Inflammatory macrophage treated with lipopolysaccharide for 1 hour (primary cell): Measurements from ENCODE around the gene BABAM2.
"Not testable (repeated sequence)": the region's sequence is repeated elsewhere in the genome, so short reads cannot be mapped to it uniquely, and the experiment has no call there.

Experiments used
- DNase-seq, 2 donors: peaks; one replicate each; pipeline ENCODE4 v3.0.0-alpha.2; 2020 to 2022

BABAM2 gene

DNA sequence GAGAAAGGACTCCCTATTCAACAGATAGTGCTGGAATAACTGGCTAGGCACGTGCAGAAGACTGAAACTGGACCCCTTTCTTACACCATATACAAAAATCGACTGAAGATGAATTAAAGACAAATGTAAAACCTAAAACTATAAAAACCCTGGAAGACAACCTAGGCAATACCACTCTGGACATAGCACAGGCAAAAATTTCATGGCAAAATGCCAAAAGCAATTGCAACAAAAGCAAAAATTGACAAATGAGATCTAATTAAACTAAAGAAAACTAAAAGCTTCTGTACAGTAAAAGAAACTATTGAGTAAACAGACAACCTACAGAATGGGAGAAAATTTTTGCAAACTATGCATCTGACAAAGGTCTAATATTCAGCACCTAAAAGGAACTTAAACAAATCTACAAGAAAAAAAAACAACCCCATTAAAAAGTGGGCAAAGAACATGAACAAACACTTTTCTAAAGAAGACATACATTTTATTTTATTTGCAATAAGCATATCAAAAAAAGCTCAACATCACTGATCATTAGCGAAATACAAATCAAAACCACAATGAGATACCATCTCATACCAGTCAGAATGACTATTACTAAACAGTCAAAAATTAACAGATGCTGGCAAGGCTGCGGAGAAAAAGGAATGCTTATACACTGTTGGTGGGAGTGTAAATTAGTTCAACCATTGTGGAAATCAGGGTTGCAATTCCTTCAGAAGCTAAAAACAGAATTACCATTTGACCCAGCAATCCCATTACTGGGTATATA is 8.5 kb upstream of the BABAM2 start:
- not testable (repeated sequence) for DNase-seq

DNA sequence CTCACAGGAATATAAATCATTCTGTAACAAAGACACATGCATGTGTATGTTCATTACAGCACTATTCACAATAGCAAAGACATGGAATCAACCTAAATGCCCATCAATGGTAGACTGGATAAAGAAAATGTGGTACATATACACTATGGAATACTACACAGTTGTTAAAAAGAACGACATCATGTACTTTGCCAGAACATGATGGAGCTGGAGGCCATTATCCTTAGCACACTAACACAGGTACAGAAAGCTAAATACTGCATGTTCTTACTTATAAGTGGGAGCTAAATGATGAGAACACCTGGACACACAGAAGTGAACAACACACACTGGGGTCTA is 8.0 kb upstream of the BABAM2 start:
- DNase-seq, result not testable (repeated sequence)

DNA sequence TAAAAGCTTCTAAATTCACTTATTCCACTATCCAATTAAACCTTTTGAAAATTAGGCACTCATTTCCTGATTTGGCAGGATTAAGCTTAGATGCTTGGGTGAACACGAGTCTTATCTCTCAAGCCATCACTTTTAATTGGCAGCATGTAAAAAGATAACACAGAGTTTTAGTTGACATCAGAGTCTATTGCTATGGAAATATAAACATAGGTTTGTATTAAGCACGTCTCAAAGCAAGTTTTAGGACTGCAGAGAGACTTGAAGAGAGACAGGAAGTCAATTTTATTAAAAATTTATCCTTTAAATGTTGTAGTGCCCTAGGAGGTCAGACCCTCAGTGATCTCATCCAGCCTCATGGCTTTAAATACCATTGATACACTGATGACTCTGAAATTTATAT is 5.9 kb upstream of the BABAM2 start:
- DNase-seq, result no peak

DNA sequence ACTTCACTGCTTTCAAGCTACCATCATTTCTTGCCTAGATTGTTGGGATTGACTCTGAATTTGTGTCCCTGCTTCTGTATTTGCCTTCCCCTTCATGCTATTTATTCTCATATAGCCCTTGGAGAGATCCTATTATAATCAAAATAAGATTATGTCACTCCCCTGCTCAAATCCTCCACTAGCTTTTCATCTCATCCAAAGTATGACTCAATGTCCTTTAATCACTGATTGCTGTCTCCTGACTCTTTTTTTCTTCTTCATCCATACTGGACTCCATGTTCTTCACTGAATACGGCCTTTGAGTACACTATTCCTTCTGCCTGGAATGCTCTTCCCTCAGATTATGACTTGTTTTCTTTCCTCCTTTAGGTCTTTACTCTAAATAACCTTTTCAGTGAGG is 5.3 kb upstream of the BABAM2 start:
- DNase-seq, result no peak

DNA sequence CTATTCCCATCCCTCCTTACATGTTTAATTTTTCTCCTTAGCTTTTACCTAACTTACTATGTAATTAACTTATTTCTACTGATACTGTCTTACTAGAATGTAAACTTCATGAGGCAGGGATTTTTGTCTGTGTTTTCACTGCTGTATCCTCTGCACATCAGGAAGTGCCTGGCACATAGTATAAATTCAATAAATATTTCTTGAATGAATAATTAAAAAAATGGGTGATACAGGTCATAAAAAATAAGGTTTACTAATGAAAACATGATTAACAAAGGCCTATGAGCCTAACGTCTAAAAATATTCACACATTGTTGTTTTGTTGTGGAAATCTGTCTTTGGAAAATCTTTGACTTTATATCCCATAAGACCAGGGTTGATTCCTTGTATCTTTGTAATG is 4.9 kb upstream of the BABAM2 start:
- DNase-seq, result no peak

DNA sequence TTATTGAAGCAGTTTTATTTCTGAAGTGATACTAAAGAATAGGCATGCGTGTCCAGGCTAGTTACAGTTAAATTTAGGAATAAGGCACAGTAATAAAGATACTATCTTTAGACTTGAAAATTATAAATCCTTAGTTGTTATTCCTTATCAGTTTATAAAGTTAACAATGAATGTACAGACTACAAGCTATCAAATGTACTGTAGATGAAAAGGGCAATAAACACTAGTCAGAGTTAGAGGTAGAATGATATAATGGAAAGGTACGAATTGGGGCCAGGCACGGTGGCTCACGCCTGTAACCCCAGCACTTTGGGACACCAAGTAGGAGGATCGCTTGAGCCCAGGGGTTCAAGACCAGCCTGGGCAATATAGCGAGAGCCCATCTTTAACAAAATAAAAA is 4.2 kb upstream of the BABAM2 start:
- DNase-seq, result no peak

DNA sequence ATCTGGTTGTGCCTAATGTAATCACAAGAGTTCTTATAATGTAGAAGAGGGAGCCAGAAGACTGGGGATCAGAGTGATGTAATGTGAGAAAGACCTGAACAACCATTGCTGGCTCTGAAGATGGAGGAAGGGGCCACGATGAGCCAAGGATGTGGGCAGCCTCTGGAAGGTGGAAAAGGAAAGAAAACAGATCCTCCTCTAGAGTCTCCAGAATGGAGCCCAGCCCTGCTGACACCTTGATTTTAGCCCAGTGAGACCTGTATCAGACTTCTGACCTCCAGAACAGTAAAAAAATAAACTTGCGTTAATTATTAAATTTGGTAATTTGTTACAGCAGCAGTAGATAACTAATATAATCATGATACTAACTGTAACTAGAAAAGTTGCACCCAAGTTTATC is 3.4 kb upstream of the BABAM2 start:
- DNase-seq, result no peak

DNA sequence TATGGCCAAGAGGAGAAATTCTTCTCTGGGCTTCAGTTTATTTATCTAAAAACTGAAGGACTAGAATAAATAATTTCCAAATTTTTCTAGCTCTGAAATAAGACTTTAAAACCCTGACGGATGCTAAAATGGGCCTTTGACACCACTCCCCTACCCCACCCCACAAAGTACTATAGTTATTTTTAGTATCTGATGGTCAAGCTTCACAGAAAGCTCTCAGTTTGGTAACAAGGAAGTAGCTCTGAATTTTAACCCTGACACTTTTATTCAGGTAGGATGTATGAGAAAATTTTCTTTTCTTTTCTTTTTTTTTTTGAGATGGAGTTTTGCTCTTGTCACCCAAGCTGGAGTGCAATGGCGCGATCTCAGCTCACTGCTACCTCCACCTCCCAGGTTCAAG is 2.7 kb upstream of the BABAM2 start:
- DNase-seq, result no peak

DNA sequence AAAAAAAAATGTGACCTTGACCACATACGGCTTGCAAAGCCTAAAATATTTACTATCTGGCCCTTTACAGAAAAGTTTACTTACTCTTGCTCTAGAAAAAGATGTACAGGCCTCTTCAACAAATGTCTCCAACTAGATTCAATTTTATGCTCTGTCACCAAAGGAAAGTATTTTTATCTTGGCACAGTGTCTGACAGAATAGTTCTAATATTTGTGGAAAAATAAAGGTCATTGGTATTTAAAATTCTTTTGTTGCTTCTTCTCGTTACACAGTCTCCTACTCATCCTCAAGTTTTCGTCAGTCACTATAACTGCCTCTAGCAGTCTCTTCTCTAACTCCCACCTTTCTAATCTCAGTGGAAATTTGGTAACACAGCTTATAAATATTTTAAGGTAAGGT is 1.7 kb upstream of the BABAM2 start:
- DNase-seq, result no peak

DNA sequence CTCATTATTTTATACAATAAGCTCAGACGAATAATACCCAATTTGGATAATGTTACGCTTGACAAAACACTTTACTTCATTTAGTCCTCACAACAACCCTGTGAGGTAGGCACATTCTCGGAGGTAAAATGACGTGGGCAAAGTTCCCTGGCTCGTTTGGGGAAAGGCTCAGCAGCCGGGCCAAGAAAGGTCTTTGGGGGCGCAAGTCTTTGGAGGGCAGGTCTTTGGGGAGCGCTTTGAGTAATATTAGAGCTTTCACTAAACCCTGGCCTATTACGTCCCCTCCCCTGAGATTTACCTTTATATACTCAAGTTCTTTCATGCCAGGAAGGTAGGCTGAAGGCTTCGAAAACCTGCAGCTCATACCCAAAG is 769 bp upstream of the BABAM2 start:
- DNase-seq, result no peak

DNA sequence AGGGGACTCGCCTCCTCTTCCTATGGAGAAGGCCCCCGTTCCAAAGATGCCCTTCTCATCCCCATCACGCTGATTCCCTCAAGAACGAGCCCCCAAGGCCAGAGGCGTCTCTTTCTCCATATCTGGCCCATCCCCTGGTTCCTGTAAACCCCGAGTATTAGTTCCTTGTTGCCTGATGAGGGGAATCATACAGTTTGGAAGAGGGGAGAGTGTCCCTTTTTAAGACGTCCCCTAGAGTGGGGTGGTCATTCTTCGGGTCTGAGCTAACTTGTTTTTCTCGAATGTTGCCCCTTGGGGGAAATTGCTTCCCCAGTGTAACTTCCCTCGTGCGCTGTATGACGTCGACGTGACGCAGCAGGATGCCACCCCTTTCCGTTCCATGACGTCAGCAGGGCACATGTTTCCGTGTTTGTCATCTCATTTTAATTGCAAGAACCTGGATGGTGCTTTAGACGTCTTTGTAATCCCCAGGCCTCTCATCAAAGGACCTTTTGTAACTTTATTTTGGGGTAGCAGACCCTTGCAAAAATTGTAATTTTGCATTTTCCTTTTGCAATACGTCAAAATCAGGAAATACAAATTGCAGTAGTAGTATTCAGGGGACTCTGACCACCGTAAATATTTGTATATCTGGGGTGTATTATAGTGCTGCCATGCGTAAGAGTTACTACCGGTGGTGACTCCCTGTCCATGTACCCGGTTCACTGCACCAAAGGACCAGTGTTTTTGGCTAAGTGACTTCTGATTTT is 569 bp downstream of the BABAM2 start:
- DNase-seq, result peak; percentile 75 to 94

DNA sequence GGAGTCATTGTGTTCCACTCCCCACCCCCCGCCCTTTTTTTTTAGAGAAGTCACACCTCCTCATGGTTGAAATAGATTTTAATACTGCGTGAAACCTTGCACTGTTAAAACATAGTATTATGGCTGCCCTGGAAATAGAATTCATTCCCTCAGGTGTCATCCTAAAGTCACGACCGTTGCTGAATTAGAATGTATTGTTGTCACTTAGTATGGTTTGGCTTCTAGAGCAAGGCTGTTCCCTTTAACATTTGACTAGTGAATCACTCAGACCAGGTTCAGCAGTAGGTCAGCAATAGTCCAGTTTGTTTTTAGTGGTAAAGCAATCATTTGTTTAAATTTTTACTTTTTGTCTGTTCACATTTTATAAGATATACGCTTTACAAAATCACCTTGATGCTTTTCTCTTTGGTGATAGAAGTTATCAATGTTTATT is 1.2 kb downstream of the BABAM2 start:
- no peak for DNase-seq

DNA sequence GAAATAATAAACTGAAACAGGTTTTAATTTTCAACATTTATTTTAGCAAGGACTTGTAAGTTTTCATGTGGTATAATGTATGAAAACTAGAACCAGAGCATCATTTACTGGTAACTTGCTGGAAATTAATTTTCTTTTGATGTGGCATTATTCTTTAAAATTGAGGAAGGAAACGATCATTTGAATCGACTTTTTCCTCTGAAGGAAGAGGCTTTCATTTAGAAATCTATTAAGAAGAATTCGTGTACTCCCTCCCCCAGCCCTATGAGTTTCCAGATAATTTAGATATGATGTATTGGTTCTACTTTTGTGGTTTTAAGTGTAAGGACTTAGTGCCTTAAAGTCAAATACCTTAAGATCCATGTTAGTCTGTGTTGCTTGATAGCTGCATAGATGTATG is 2.5 kb downstream of the BABAM2 start:
- peak in 1 of 2 donors; percentile 31 for DNase-seq

DNA sequence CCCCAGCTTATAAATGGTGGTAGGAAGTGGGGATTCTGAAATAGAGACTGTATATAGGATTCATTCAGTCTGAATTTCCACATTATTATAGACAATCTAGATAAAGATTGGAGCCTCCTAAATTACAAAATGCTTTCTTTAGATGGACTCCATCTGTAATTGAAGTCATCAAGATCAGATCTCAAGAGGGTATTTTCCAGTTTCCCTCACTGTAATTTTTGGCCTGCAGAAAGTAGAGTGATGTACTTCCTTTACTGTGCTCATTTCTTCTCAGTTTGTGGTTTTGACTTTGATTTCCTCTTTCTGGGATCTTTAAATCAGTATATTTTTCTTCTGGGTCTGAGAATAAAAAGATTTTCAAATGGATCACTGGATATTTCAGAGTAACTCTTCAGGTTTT is 7.2 kb downstream of the BABAM2 start:
- peak; percentile 87 to 93 for DNase-seq

DNA sequence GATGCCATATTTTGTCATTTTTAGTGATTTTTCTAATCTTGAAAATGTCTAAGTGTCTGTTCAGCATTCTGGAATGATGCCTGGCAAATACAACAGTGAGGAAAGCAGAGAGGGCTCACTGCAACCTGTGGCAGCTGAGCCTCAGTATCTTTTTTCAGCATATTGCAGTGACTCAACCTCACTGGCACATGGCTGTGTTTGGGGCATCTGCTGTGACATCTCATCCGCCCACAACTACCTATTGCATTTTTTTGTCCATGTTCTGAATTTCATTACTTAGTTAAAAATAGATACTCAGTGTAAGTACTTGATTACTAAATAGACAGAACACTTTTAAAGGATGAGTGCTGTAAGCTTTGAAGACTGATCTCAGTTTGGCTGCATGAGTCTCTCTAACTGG is 10.7 kb downstream of the BABAM2 start:
- peak; percentile 81 to 91 for DNase-seq

DNA sequence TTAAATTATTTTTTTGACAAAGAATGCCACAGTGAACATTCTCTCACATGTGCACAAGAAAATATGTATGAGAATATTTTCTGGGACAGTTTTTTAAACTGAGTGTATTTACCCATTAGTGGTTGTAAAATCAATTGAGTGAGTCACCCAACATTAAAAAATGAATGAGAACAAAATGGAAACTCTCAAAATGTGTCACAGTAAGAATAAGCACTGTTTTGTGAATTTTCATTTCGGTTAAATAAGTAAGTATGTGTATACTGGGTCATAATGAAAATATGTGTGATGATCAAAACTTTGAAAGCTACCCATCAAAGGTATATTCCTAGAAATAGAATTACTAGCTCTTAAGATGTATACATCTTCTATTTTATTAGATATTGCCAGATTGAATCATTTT is 11.6 kb downstream of the BABAM2 start:
- no peak for DNase-seq

DNA sequence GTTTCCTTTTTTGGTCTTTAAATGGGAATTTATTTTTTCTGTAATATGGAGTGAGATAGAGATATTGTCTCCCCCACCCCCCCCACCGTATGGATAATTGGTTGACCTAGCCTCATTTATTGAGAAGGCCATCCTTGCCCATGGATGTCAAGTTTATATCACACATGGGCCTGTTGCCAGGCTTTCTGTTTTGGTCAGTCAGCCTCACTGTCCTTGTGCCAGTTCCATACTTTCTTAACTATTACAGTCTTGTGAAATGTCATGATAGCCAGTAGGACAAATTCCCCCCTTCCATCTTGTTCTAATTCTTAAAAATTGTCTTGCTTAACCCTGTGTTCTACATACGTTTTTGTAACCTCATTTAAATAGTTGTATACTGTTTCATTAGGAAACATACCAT is 12.5 kb downstream of the BABAM2 start:
- peak in 1 of 2 donors; percentile 16 for DNase-seq

DNA sequence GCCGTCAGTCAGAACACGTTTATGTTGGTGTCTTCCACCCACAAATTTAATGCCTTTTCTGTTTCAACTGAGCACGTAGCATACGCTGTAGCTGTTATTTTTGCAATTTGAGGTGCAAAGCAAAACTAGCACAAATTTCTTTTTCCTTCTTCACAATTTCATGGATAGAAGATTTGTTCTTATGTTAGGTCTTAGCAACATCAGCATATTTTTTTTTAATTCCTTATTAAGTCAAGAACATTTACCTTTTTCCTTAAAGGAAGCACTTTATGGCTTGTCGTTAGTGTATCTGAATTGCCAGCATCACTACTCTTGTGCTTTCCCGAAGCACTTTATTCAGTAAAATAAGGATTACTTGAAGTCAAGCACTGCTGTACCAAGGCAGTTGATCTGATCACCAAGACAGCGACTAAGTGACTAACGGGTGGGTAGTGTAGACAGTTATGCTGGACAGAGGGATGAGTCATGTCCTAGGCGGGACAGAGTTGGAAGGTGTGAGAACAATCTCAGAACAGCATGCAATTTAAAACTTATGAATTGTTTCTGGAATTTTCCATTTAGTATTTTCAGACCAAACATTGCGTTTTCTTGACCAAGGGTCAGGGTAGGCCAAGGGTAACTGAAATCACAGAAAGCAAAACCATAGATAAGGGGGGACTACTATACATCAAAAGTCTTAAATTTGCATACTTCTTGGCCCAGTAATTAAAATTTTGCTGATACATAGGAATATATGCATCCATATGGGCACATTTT is 13.3 kb downstream of the BABAM2 start:
- peak in 1 of 2 donors; percentile 16 for DNase-seq

DNA sequence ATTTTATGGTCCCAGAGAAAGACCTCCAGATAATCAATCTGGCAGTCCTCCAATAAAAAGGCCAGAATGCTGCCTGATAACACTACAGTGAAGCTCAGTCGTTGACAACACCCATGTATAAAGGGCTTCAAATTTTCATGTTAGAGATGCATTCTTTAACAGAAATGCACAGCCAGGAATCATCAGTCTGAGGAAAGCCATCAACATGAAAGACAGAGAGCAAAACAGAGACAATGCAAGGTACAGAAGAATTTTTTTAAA is 13.8 kb downstream of the BABAM2 start:
- DNase-seq, result no peak

DNA sequence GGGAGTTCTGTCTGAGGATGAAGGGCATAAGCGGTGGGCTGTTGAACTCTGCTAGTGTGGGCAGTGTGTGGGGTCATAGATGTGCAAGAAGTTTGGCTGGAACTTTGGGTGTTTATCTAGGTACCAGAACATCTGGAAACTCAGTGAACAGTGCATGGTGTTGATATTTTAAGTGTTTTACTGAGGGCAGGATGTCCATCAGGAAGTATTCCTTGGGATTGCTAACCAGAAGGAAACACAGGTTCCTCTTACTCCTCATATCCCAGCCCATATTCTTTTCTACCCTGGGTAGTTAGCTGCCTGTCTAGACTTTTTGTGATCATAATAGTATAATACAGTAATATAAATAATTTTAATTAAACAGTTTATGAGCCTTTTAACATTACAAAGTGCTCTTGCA is 15.5 kb downstream of the BABAM2 start:
- DNase-seq, result no peak

DNA sequence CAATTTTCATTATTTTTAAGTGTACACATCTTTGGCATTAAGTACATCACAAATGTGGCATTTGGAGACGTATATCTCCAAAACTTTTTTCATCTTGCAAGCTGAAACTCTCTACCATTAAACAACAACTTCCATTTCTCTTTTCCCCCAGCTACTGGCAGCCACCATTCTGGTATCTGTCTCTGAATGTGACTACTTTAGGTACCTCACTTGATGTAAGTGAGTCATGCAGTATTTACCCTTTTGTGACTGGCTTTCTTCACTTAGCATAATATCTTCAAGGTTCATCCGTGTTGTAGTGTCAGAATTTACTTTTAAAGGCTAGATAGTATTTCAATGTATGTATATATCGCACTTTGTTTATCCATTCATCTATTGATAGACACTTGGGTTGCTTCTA is 17.0 kb downstream of the BABAM2 start:
- DNase-seq, result no peak

DNA sequence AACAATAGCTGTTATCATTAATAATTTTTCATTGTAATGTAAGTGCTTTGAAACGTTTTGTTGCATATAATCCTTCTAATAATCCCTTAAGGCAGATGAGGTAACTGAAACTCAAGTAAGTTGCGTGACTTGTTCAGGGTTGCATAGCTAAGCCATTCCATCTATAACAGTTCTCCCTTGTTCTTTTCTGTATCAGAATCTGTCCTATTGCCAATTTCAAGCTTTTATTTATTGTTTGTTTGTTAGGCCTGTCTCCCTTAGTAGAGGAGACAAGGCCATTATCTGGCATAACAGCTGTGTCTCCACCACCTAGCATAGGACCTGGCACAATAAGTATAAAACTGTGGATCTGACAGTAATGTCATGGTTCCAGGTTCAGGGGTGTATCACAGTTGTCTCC is 19.4 kb downstream of the BABAM2 start:
- no peak for DNase-seq

DNA sequence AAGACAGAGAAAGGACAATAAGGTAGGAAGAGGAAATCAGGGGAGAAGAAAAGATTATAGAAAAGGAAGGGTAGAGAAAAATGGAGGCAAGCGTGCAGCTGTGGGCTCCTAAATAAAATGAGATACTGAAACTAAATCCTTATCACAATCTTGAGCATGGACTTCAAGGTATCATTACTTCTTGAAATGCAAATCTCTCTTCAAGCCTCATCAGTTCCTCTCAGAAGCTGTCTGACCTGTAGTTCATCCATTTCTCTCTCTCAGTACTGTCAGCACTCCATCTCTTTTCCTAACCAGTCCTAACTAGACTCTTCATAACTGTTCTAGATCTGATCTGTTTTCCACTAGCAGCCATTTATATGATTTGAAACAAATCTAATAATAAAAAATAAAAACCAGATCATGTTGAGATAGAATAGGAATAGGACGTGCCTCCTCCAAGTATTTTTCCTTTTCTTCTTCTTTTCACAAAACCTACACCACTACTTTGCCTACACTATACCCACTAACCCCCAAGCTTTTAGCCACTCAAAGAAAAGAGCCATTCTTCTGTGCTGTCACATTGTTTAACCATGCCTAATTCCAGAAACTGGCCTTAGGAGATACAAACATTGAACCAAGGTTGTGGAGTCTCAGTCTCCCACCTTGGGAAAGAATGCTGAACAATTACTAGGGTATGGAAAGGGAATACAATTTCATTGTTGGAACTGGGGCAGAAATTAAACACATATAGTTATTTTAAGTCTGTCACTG is 21.1 kb downstream of the BABAM2 start:
- no peak for DNase-seq

DNA sequence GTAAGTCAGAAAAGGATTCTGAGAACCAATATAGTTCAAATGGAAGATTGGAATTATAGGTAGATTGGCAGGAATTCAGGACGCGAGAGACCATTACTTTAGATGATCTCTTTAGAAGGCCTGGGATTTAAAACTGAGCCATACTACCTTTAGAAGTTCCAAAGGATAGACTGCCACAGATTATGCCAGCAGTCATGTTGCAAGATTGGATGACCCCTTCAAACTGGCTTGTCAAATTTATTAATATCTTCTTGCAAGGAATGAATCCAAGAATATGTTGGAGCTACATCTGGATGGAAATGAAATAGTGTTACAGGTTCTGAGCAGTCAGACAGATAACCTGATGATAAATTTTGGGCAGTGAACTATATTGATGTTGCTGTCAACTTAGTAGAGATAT is 22.0 kb downstream of the BABAM2 start:
- DNase-seq, result no peak
